Measurements from ENCODE around the gene DDAH2. TPM values are rescaled to one million over a fixed set of nuclear protein-coding genes. Genes with fewer than 3 reads are reported as not detected.

DDAH2 gene
- total RNA-seq, 1 experiment from 2014 or later: 43.4 TPM

GRCh38 chr6:31775633-31776484 is 46.8 kb upstream of the DDAH2 start:
- no peak for DNase-seq (ENCODE audit: low read depth, low spot score)
- Histone ChIP-seq H3K9me2 (ENCODE audit: insufficient read depth) (no peaks in the 10 kb centered on the region), H3K79me2 (ENCODE audit: insufficient read depth, low read length) (no peaks in the 10 kb centered on the region), H3K27ac (ENCODE audit: low read depth, low read length) (peak overlapping the region; percentile 79), H3K9ac (ENCODE audit: low read length) (peak overlapping the region; percentile 64), H3K4me2 (ENCODE audit: low read length) (peak overlapping the region; percentile 79), H4K20me1 (ENCODE audit: insufficient read depth) (no peaks in the 10 kb centered on the region), H3K9me3 (ENCODE audit: control insufficient read depth in 1 of 2, insufficient read depth in 1 of 2, low read depth in 1 of 2, low read length in 2 of 2) (no peaks in the 10 kb centered on the region), H3K4me1 (ENCODE audit: control insufficient read depth in 1 of 2, insufficient read depth in 2 of 2, low read length in 2 of 2) (peaks cover 43 to 60% of the 10 kb centered on the region in 2 experiments), H3K4me3 (replicated peaks in 1 of 2; ENCODE audit: low read depth in 1 of 2, low read length in 2 of 2) (peak overlapping the region; percentile 40 to 56), H2AFZ (ENCODE audit: low read depth, low read length, poor library complexity, severe bottlenecking) (no peak overlapping the region), H3K27me3 (ENCODE audit: insufficient read depth, low read length) (no peaks in the 10 kb centered on the region), H3K36me3 (ENCODE audit: control insufficient read depth in 1 of 2, insufficient read depth in 2 of 2, low read length in 2 of 2) (peaks cover 0 to 20% of the 10 kb centered on the region in 2 experiments; a peak in 1 of 4 replicates)
- POLR2A ChIA-PET: interaction anchor here (0.8 to 4.8 kb wide), 7 partner anchors 8 to 87 kb away, joined by 3 to 47 read pairs (median 4); partner anchors contain the start of genes HSPA1B and NEU1
- BruUV-seq (replicated peaks): no TSS peak
- TF ChIP-seq ZFX (IDR thresholded peaks at IDR 0.05) (no peak), RAD21 (IDR thresholded peaks at IDR 0.05; ENCODE audit: low read depth) (no peak), EZH2phosphoT487 (IDR thresholded peaks at IDR 0.05; ENCODE audit: borderline replicate concordance) (no peak), FOSL1 (IDR thresholded peaks at IDR 0.05; ENCODE audit: low read depth) (no peak), EZH2 (IDR thresholded peaks at IDR 0.05) (no peak), TCF7L2 (IDR thresholded peaks at IDR 0.05; ENCODE audit: borderline replicate concordance, extremely low read depth, insufficient read depth, insufficient read length) (no peak), CTCF (IDR thresholded peaks at IDR 0.05 in 2 of 3, conservative IDR thresholded peaks at IDR 0.05 in 1 of 3; ENCODE audit: borderline replicate concordance in 1 of 3, insufficient read depth in 1 of 3, low read depth in 2 of 3, low read length in 2 of 3) (no peak), ELF1 (IDR thresholded peaks at IDR 0.05; ENCODE audit: borderline replicate concordance, low read depth) (no peak), ZNF274 (IDR thresholded peaks at IDR 0.05; ENCODE audit: low read depth, low read length) (no peak), SIN3A (IDR thresholded peaks at IDR 0.05; ENCODE audit: low read depth) (no peak), POLR2AphosphoS5 (IDR thresholded peaks at IDR 0.05; ENCODE audit: low read depth, low read length) (no peak), JUND (IDR thresholded peaks at IDR 0.05) (no peak), CEBPB (IDR thresholded peaks at IDR 0.05; ENCODE audit: low read depth) (no peak), POLR2A (IDR thresholded peaks at IDR 0.05; ENCODE audit: borderline replicate concordance, extremely low read depth, insufficient read depth, insufficient read length) (no peak)
- no peak for ATAC-seq
- CTCF ChIA-PET: interaction anchor here (0.6 to 1.0 kb wide), 3 partner anchors 15 to 87 kb away, joined by 3 to 11 read pairs (median 3); partner anchors contain the start of gene NEU1
- intact Hi-C loops (cut with micrococcal nuclease): no loop called here
- RAD21 ChIA-PET (ENCODE audit: low non-redundant PET in 1 of 2, low total read pairs in 2 of 2, uncharacterized antibody in 2 of 2, unreplicated experiment in 2 of 2): interaction anchor here in 1 of 2 experiments (0.7 to 1.1 kb wide), 3 partner anchors 17 to 41 kb away, joined by 3 to 5 read pairs (median 4); no protein-coding TSS in a partner anchor
